ENCODE results near the gene PTPRM.

- no peak for TF ChIP-seq POLR2A (IDR thresholded peaks at IDR 0.05)
- no peak for TF ChIP-seq CTCF (IDR thresholded peaks at IDR 0.05)
These were observed 651.1 kb downstream of the PTPRM start for GRCh38 chr18:8218197-8218596.

Data from sigmoid colon (tissue), 3 donors.